ENCODE results near the gene CNTN2. TPM values are rescaled to one million over a fixed set of nuclear protein-coding genes. Genes with fewer than 3 reads are reported as not detected.

The CNTN2 gene
- total RNA-seq, 2 donors from 2014 or later, result 0.13 TPM; not detected in 1

- no peaks in the 10 kb centered on the region for H3K4me1 Mint-ChIP-seq
- no peaks in the 10 kb centered on the region for H3K36me3 Mint-ChIP-seq (ENCODE audit: low read depth)
- no peak overlapping the region for H3K9ac ChIP-seq (ENCODE audit: extremely low read depth, low read length, poor library complexity, severe bottlenecking)
- WGBS, 2 experiments (ENCODE audit: insufficient coverage in 1 of 2, insufficient read length in 1 of 2), result 33 to 66% methylated on average over 3 to 7 of the region's 7 CpGs
- H3K9me3 ChIP-seq (ENCODE audit: control insufficient read depth, low read length), result no peaks in the 10 kb centered on the region
- no peaks in the 10 kb centered on the region for H3K4me1 ChIP-seq (ENCODE audit: control insufficient read depth, insufficient read depth, low read length)
- no peaks in the 10 kb centered on the region for H3K9me3 Mint-ChIP-seq
- H3K27me3 ChIP-seq (ENCODE audit: control insufficient read depth, insufficient read depth, low read length, poor library complexity, severe bottlenecking), result peaks cover 9% of the 10 kb centered on the region
- H3K4me3 ChIP-seq (ENCODE audit: low read length), result no peak overlapping the region
- H3K27me3 Mint-ChIP-seq (ENCODE audit: insufficient read depth), result peaks cover 36% of the 10 kb centered on the region
- no peak overlapping the region for H3K27ac Mint-ChIP-seq
- H3K36me3 ChIP-seq (ENCODE audit: control insufficient read depth, insufficient read depth, low read length), result no peaks in the 10 kb centered on the region
- no peak overlapping the region for H3K27ac ChIP-seq (ENCODE audit: low read depth, low read length)
- TF ChIP-seq CTCF (conservative IDR thresholded peaks at IDR 0.05), result no peak
- peak; percentile 62 for DNase-seq
- H3K4me3 Mint-ChIP-seq, result no peak overlapping the region
Measured at GRCh38 chr1:205054013-205054412, 11.0 kb downstream of the CNTN2 start.

- no peak for DNase-seq
- no peaks in the 10 kb centered on the region for H3K4me1 Mint-ChIP-seq
- H3K27me3 Mint-ChIP-seq (ENCODE audit: insufficient read depth), result peaks cover 22% of the 10 kb centered on the region
- Histone ChIP-seq H3K9me3 (ENCODE audit: control insufficient read depth, low read length) (no peaks in the 10 kb centered on the region), H3K27me3 (ENCODE audit: control insufficient read depth, insufficient read depth, low read length, poor library complexity, severe bottlenecking) (no peaks in the 10 kb centered on the region), H3K4me3 (ENCODE audit: low read length) (no peak overlapping the region), H3K36me3 (ENCODE audit: control insufficient read depth, insufficient read depth, low read length) (no peaks in the 10 kb centered on the region), H3K4me1 (ENCODE audit: control insufficient read depth, insufficient read depth, low read length) (no peaks in the 10 kb centered on the region), H3K27ac (ENCODE audit: low read depth, low read length) (peak overlapping the region; percentile 78), H3K9ac (ENCODE audit: extremely low read depth, low read length, poor library complexity, severe bottlenecking) (no peak overlapping the region)
- no peaks in the 10 kb centered on the region for H3K9me3 Mint-ChIP-seq
- no peak for TF ChIP-seq CTCF (conservative IDR thresholded peaks at IDR 0.05)
- H3K27ac Mint-ChIP-seq, result no peak overlapping the region
- H3K36me3 Mint-ChIP-seq (ENCODE audit: low read depth), result no peaks in the 10 kb centered on the region
- 89 to 91% methylated on average over 11 to 13 of the region's 13 CpGs for WGBS, 2 experiments (ENCODE audit: insufficient coverage in 1 of 2, insufficient read length in 1 of 2)
- no peak overlapping the region for H3K4me3 Mint-ChIP-seq
Measured at GRCh38 chr1:205056188-205056611, 13.2 kb downstream of the CNTN2 start.

- Histone ChIP-seq H3K4me3 (ENCODE audit: low read length) (no peak overlapping the region), H3K4me1 (ENCODE audit: control insufficient read depth, insufficient read depth, low read length) (no peaks in the 10 kb centered on the region), H3K27me3 (ENCODE audit: control insufficient read depth, insufficient read depth, low read length, poor library complexity, severe bottlenecking) (no peaks in the 10 kb centered on the region), H3K9me3 (ENCODE audit: control insufficient read depth, low read length) (no peaks in the 10 kb centered on the region), H3K36me3 (ENCODE audit: control insufficient read depth, insufficient read depth, low read length) (no peaks in the 10 kb centered on the region), H3K9ac (ENCODE audit: extremely low read depth, low read length, poor library complexity, severe bottlenecking) (no peak overlapping the region), H3K27ac (ENCODE audit: low read depth, low read length) (peak overlapping the region; percentile 78)
- no peak for TF ChIP-seq CTCF (conservative IDR thresholded peaks at IDR 0.05)
- 89 to 100% methylated on average over 2 to 6 of the region's 6 CpGs for whole genome bisulfite sequencing, 2 experiments (ENCODE audit: insufficient coverage in 1 of 2, insufficient read length in 1 of 2)
- DNase-seq, result no peak
- Mint-ChIP-seq H3K27ac (no peak overlapping the region), H3K36me3 (ENCODE audit: low read depth) (no peaks in the 10 kb centered on the region), H3K4me3 (no peak overlapping the region), H3K9me3 (no peaks in the 10 kb centered on the region), H3K4me1 (no peaks in the 10 kb centered on the region), H3K27me3 (ENCODE audit: insufficient read depth) (peaks cover 16% of the 10 kb centered on the region)
Measured at GRCh38 chr1:205056956-205057568, 14.1 kb downstream of the CNTN2 start.

Measured in endodermal cell (in vitro differentiated cells).